ENCODE measurements around the gene AFAP1L1. TPM values are rescaled to one million over a fixed set of nuclear protein-coding genes. Genes with fewer than 3 reads are reported as not detected.
A peak's percentile ranks its signal among the peaks of the same experiment; 100 is the strongest.

Gene AFAP1L1
- total RNA-seq, 1 experiment from 2014 or later, result 15.2 TPM

GRCh38 chr5:149381986-149382338 is 110.3 kb downstream of the AFAP1L1 start:
- intact Hi-C loops (cut with micrococcal nuclease; ENCODE audit: unreplicated experiment), result loop anchor here (1.0 kb wide), 2 partner anchors 52 to 182 kb away; no protein-coding TSS in a partner anchor
- no peak overlapping the region for H3K4me3 ChIP-seq (ENCODE audit: low read depth in 2 of 2, low read length in 2 of 2)
- H3K27ac ChIP-seq (ENCODE audit: low read length), result no peak overlapping the region
- in situ Hi-C loops (cut with HindIII; ENCODE audit: low pct_unique_long_range_greater_than_20kb, low sequenced_read_pairs), result no loop called here
- POLR2A ChIA-PET, result no interaction called here
- no peaks in the 10 kb centered on the region for H3K9me3 ChIP-seq (ENCODE audit: control insufficient read depth, insufficient read depth, low read depth, low read length)
- CTCF ChIA-PET, result interaction anchor here (1.0 to 1.8 kb wide), 5 partner anchors 10 to 184 kb away, joined by 3 to 13 read pairs (median 6); no protein-coding TSS in a partner anchor
- H3K4me1 ChIP-seq (ENCODE audit: control insufficient read depth, insufficient read depth, low read length), result 0 out of 2 replicates have a peak, but pooled peaks cover 3% of the 10 kb centered on the region
- no peaks in the 10 kb centered on the region for H3K36me3 ChIP-seq (ENCODE audit: control insufficient read depth, insufficient read depth, low read length)
- no TSS peak for BruUV-seq (replicated peaks)
- no peaks in the 10 kb centered on the region for H3K27me3 ChIP-seq (ENCODE audit: control insufficient read depth, insufficient read depth, low read length)
- peak; percentile 93 for ATAC-seq
- TF ChIP-seq TCF7L2 (IDR thresholded peaks at IDR 0.05; ENCODE audit: low read depth, low read length), result no peak
- no peak for TF ChIP-seq SIN3A (IDR thresholded peaks at IDR 0.05; ENCODE audit: borderline replicate concordance, insufficient read depth, low read depth, low read length)
- TF ChIP-seq, protein P1, sequence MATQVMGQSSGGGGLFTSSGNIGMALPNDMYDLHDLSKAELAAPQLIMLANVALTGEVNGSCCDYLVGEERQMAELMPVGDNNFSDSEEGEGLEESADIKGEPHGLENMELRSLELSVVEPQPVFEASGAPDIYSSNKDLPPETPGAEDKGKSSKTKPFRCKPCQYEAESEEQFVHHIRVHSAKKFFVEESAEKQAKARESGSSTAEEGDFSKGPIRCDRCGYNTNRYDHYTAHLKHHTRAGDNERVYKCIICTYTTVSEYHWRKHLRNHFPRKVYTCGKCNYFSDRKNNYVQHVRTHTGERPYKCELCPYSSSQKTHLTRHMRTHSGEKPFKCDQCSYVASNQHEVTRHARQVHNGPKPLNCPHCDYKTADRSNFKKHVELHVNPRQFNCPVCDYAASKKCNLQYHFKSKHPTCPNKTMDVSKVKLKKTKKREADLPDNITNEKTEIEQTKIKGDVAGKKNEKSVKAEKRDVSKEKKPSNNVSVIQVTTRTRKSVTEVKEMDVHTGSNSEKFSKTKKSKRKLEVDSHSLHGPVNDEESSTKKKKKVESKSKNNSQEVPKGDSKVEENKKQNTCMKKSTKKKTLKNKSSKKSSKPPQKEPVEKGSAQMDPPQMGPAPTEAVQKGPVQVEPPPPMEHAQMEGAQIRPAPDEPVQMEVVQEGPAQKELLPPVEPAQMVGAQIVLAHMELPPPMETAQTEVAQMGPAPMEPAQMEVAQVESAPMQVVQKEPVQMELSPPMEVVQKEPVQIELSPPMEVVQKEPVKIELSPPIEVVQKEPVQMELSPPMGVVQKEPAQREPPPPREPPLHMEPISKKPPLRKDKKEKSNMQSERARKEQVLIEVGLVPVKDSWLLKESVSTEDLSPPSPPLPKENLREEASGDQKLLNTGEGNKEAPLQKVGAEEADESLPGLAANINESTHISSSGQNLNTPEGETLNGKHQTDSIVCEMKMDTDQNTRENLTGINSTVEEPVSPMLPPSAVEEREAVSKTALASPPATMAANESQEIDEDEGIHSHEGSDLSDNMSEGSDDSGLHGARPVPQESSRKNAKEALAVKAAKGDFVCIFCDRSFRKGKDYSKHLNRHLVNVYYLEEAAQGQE (IDR thresholded peaks at IDR 0.05; ENCODE audit: insufficient read depth in 1 of 2, low read depth in 2 of 2, low read length in 1 of 2), result 0 out of 4 replicates have a peak, but pooled peaks of 1 of the 2 experiments have one; percentile 56
- no peak for TF ChIP-seq POLR2AphosphoS5 (IDR thresholded peaks at IDR 0.05; ENCODE audit: low read depth, low read length)
- TF ChIP-seq, protein P2, sequence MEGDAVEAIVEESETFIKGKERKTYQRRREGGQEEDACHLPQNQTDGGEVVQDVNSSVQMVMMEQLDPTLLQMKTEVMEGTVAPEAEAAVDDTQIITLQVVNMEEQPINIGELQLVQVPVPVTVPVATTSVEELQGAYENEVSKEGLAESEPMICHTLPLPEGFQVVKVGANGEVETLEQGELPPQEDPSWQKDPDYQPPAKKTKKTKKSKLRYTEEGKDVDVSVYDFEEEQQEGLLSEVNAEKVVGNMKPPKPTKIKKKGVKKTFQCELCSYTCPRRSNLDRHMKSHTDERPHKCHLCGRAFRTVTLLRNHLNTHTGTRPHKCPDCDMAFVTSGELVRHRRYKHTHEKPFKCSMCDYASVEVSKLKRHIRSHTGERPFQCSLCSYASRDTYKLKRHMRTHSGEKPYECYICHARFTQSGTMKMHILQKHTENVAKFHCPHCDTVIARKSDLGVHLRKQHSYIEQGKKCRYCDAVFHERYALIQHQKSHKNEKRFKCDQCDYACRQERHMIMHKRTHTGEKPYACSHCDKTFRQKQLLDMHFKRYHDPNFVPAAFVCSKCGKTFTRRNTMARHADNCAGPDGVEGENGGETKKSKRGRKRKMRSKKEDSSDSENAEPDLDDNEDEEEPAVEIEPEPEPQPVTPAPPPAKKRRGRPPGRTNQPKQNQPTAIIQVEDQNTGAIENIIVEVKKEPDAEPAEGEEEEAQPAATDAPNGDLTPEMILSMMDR (IDR thresholded peaks at IDR 0.05), result peak; percentile 97
- DNase-seq (ENCODE audit: low read depth, low spot score), result no peak

GRCh38 chr5:149382517-149383220 is 111.0 kb downstream of the AFAP1L1 start:
- Histone ChIP-seq H3K9me3 (ENCODE audit: control insufficient read depth, insufficient read depth, low read depth, low read length) (no peaks in the 10 kb centered on the region), H3K4me1 (ENCODE audit: control insufficient read depth, insufficient read depth, low read length) (0 out of 2 replicates have a peak, but pooled peaks cover 3% of the 10 kb centered on the region), H3K36me3 (ENCODE audit: control insufficient read depth, insufficient read depth, low read length) (no peaks in the 10 kb centered on the region), H3K4me3 (ENCODE audit: low read depth in 2 of 2, low read length in 2 of 2) (no peak overlapping the region), H3K27me3 (ENCODE audit: control insufficient read depth, insufficient read depth, low read length) (no peaks in the 10 kb centered on the region), H3K27ac (ENCODE audit: low read length) (no peak overlapping the region)
- TF ChIP-seq, protein P1 (IDR thresholded peaks at IDR 0.05; ENCODE audit: insufficient read depth in 1 of 2, low read depth in 2 of 2, low read length in 1 of 2), result no peak
- no peak for TF ChIP-seq TCF7L2 (IDR thresholded peaks at IDR 0.05; ENCODE audit: low read depth, low read length)
- no peak for TF ChIP-seq SIN3A (IDR thresholded peaks at IDR 0.05; ENCODE audit: borderline replicate concordance, insufficient read depth, low read depth, low read length)
- TF ChIP-seq POLR2AphosphoS5 (IDR thresholded peaks at IDR 0.05; ENCODE audit: low read depth, low read length), result no peak
- TF ChIP-seq, protein P2 (IDR thresholded peaks at IDR 0.05), result no peak
- BruUV-seq (replicated peaks), result no TSS peak
- intact Hi-C loops (cut with micrococcal nuclease; ENCODE audit: unreplicated experiment), result loop anchor here (1.0 kb wide), 2 partner anchors 52 to 182 kb away; no protein-coding TSS in a partner anchor
- ATAC-seq (no peak), DNase-seq (ENCODE audit: low read depth, low spot score) (no peak)
- CTCF ChIA-PET, result interaction anchor here (0.6 to 1.8 kb wide), 5 partner anchors 11 to 719 kb away, joined by 3 to 6 read pairs (median 6); no protein-coding TSS in a partner anchor
- in situ Hi-C loops (cut with HindIII; ENCODE audit: low pct_unique_long_range_greater_than_20kb, low sequenced_read_pairs), result no loop called here
- POLR2A ChIA-PET, result no interaction called here
